Activated CD4-positive, alpha-beta T cell treated with anti-CD3 and anti-CD28 coated beads for 1 hour (primary cell): ENCODE data around the gene BPTF.
"Not testable (repeated sequence)": the region's sequence is repeated elsewhere in the genome, so short reads cannot be mapped to it uniquely, and the experiment has no call there.

Experiments used
- DNase-seq: peaks from one replicate; pipeline ENCODE4 v3.0.0-alpha.2; 2020

The BPTF gene

DNA sequence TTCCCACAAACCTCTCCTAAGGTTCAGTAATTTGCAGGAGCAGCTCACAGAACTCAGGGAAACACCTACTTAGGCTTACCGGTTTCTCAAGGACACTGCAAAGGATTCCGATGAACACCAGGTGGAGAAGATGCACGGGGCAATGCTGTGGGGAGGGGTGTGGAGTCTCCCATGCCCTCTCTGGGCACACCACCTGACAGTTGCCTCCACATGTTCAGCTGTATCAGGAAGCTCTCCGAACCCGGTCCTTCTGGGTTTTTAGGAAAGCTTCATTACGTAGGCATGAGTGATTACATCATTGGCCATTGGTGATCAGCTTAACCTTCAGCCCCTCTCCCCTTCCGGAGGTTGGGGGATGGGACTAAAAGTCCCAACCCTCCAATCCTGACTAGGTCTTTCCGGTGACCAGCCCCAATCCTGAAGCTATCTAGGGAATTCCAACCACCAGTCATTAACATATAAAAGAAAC lies 149.3 kb downstream of the BPTF start:
- no peak for DNase-seq

DNA sequence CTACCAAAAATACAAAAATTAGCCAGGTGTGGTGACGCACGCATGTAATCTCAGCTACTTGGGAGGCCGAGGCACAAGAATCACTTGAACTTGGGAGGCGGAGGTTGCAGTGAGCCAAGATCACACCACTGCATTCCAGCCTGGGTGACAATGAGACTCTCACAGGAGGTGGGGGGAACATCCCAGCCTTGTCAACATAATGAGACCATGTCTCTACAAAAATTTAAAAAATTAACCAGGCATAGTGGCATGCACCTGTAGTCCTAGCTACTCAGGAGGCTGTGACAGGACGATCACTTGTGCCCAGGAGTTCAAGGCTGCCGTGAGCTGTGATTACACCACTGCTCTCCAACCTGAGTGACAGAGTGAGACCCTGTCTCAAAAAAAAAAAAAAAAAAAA lies 151.0 kb downstream of the BPTF start:
- DNase-seq, result not testable (repeated sequence)

DNA sequence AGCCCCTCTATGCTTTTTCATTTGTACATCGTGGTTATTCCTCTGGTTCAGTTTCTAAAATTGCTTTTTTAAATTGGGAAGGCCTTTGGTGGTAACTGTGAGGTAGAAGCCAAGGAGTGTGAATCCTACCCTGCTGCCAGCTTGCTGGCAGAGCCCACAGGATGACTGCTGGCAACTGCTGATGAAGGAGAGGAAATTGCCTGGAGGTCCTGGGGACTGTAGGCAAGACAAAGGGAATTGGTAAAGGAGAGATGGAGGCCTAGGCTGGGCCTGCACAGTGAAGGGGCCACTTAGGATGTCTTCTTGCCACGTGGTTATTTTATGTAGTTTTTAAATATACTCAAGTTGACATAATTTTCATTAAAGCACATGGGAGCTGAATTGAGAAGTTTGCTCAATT lies 155.2 kb downstream of the BPTF start:
- DNase-seq, result no peak

DNA sequence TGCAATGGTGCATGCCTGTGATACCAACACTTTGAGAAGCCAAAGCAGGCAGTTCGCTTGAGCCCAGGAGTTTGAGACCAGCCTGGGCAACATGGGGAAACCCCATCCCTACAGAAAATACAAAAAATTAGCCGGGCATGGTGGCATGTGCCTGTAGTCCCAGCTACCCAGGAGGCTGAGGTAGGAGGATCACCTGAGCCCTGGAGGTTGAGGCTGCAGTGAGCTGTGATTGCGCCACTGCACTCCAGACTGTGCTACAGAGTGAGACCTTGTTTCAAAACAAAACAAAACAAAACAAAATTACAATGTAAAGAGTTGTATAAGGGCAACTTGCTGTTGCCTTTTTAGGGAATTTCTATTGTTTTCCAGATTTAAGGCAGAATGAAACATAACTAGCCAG lies 155.6 kb downstream of the BPTF start:
- not testable (repeated sequence) for DNase-seq

DNA sequence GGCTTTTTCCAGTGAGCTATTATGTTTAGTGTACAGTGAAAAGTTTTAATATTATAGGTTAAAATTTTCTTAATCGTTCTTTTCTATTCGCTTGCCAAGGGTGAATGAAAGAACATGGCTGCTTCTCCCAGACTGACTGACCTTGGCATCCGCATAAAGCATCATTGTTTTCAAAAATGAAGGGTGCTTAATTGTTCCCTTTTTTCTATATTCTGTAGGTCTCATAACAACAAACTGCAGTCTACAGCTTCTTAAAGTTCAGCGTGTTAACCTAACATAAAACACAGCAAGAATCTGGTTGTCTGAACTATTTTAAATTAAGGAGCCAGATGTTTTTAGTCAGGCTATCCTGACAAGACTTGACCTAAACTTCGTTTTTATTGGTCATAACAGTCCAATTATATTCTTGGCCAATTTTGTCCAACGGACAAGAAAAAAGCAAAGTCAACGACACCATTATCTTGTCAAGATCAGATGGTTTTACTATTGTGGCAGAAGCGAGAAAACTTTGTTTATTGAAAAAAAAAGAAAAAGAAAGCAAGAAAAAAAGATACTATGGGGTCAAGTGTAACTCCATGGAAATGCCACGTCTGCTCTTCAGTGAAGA lies 156.8 kb downstream of the BPTF start:
- no peak for DNase-seq

DNA sequence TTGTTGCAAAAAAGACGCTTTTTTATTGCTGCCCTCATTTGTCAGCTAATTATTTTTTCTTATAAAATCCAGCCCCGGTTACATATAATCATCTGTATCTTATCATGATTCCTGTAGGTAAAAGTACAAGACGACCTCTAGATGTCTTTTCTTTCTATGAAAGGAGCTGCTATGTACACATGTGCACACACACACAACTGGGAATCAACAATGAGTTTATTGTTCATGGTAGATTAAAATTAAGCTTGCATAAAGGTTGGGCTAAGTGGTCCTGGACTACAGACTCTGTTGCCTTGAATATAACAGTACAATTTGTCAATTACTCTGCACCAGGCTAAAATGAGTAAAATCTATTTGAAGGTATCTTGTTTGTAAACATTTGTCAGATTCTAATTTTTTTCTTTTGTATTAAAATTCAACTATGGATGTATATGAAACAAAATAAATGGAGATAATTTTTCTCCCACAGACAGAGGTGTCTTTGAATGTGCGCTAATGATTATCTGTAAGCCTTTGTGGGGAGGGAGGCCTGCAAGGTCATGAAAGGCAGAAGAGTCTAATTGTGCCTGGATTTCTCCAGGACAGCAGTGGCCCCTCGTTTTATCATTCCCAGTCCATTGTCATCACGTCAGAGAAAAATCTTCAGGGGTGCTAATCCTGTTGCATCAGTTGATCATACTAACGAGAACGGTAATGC lies 157.5 kb downstream of the BPTF start:
- no peak for DNase-seq

DNA sequence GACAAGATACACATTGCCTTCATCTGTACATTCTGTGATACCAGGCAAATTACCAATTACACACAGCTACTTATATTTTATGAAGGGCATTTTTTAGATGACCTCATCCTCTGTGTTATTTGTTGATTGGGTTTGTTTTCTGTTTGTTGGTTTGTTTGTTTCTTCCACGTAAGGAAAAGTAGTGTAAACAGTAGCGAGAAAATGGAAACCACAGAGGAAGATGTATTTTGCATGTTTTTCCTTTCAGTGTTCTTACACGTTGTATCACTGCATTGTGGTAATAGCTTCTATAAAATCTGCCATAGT lies 158.0 kb downstream of the BPTF start:
- DNase-seq, result no peak

DNA sequence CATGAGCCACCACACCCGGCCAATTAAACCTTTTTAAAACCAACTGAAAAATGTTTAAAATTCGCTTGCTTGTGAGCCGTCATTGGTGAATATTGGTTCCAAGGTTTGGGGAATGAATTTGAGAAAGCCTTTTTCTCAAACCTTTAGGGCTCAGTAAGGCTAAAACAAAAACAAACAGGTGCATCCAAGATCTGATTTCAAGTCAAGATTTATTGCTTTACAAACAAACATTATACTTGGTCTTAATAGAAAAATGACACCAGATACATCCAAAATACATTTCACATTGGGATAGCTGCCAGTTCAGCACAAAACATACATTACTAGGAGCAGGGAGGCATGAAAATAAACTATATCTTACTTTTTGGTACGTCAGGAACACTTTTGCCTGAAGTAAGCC lies 165.6 kb downstream of the BPTF start:
- no peak for DNase-seq

DNA sequence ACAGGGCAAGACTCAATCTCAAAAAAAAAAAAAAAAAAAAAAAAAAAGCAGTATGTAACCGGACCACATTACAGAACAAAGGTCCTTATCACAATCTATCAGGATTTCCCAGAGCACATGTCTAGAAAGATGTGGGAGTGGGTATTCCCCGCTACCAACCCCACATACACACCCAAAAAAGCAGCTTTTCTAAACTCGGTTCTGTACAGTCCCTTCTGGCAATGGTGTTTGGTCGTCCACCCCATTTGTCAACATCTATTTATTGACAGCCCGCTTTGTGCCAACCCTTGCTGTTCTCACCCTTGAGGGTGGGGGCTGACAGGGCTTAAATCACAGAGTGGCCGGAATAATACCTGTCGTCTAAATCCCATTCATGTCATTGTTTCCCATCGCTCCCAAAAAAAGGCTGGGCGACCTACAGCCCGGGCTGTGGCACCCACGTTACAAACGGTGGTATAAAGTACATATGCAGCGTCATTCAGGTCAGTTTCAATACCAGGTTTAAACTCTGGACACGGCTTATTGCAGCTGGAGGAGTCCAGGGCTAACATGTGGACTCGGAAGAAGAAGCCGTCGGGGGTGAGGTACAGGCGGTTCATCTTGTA lies 167.3 kb downstream of the BPTF start:
- DNase-seq, result no peak

DNA sequence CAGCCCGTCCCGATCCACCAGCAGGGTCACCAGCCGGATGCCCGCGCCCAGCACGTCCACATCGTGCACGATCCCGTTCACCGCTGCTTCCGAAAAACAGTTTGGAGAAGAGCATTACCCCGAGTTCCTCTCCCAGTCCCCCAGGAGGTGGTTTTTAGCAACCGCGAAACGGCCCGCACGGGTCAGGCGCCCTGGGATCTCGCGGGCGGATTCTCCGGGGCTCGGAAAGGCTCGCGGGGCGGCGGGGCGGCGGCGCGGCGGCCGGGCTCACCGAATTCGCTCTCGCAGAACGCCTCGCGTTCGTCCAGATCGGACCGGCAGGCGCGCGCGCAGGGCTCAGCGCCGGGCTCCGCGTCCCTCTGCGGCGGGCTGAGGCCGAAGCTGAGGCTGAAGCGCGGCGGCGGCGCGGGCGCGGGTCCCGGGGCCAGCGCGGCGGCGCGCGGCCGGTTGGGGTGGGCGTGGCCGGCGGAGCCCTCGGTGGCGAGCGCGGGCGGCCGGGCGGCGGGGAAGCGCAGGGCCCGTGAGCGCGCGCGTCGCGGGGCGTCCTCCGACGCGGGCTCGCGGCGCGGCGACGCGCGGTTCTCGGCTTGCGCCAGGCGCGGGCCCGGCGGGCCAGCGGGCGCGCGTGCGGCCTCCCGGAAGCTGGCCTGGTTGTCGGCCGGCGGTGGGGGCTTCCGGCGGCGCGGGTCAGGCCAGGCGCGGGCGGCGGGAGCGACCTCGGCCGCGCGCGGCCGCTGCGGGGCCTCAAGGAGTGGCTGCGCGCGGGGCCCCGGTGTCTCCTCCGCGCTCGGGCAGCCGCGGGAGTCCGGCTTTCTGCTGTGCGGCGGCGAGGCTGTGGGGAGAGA lies 168.1 kb downstream of the BPTF start:
- peak; percentile 46 for DNase-seq

DNA sequence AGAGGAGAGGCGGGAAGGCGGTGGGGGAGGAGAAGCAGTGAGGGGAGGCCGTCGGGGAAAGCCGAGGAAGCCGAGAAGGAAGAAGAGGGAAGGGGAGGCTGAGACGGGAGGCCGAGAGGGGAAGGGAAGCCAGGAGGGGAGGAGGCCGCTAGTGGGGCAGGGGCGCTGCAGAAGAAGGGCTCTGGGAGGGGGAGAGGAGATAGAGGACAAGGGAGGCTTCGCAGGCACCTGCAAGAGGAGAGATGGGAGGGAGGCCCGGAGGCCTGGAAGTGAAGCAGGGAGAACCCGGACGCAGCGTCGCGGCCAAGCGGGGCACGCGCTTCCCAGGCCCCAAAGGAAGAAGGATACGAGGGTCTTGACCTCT lies 168.7 kb downstream of the BPTF start:
- DNase-seq, result no peak

DNA sequence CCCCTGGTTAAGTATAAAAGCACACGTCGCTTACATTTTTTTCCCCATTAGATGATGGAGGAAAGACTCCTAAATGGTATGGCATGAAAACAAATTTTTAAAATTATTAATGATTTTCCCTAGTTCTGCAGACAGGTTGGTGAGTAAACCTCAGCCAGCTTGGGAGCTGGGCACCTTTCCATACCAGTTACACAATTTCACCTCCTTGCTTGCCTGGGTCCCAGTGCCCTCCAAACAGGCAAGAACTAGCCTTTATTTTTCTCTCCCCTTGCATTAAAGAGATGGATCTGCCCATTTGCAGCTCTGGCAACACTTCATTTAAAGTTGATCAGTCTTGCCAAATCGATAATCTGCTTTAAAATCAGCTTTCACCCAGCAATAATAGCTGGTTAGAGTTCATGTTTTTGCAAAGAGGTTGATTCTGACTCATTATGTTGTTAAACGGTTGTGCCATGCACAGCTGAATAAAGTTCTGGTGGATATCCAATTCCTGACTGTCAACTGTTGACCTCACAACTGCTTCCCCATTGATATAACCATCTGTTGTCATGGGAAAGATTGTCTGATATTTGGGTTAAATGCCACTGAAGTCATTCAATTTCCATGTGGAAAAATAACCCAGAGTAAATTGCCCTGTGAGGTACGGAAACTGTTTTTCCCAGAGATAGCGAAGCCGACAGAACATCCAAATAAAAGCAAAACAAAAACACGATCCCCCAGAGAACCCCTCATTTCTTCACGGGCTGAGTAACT lies 169.7 kb downstream of the BPTF start:
- DNase-seq, result no peak

DNA sequence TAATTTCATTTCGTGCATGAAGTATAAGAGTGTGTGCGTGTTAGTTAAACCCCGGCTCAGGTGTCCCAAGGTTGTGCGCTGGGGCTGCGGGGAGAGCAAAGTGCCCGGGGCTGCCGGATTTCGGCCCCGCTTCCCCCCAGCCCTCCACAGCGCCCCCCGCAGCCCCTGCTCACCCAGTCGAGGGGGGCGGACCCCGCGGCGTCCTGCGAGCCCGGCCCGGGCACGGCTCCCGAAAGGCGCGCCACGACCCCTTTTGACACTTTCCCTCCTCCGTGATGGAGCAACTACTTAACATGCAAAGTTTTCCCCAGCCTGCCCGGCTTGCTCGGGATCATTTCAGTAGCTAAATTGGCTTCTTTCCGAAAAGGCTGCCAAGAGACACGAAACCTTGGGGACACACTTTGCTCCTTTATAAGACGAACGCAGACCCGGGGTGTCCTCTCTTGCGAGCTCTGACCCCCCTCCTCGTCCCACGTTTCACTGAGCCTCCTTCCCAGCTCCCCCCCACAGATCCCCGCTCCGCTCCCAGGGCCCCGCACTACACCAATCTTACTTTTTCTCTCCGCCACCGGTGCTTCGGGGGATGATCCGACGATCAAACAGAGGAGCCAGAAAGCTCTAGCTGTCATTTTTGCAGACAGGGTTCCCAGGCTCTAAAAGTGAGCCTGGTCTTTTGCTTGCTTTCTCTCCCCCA lies 170.4 kb downstream of the BPTF start:
- DNase-seq, result no peak

DNA sequence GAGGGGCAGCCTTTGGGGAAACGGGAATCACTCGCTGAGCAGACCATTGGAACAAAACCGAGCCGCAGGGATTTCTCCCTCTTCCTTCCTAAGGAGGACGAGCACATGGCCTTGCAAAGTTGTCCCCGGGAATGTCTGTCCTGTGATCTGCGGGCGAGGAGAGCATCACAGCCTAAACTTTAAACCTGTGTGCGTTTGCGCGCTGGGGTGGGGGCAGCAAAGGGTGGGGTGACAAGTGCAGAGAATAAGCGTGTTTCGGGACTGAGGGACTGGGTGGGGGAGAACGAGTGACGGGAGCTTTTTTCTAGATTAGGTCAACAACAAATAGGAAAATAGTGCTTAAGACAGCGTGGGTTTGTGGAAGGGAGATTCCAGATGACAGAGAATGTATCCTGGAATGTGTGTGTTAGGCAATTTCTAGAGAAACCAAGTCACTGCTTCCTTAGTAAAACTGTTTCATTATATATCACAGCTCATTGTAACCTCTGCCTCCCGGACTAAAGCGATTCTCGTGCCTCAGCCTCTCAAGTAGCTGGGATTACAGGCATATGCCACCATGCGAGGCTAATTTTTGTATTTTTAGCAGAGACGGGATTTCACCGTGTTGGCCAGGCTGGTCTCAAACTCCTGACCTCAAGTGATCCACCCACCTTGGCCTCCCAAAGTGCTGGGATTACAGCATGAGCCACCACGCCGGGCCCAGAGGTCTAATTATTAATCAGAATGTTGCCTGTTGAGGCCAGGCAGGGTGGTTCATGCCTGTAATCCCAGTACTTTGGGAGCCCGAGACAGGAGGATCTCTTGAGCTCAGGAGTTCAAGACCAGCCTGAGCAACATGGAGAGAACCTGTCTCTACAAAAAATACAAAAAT lies 171.2 kb downstream of the BPTF start, which contains the start of gene C17orf58:
Gene C17orf58, minus strand, starts transcription at position 169 of the 871 bp plus-strand sequence. CDS start 271 bp downstream, outside the sequence.
- DNase-seq, result not testable (repeated sequence)

DNA sequence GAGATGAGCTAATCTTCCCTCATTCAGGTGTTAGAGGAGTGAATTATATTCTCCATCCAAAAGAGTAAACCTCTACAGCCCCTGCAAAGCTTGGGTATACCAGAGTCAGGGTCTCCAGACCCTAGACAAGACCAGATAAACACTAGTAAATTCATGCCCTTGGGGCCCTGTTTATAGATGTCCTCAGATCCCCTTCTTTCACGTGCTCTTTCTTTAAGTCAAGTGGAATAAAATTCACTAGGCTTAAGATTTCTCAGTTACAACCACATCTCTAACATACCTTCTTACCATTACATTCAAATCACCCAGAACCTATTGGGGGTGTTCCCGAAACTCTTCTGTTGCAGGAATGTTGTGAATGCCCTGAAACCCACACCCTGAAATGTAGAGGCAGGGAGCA lies 173.2 kb downstream of the BPTF start:
- no peak for DNase-seq

DNA sequence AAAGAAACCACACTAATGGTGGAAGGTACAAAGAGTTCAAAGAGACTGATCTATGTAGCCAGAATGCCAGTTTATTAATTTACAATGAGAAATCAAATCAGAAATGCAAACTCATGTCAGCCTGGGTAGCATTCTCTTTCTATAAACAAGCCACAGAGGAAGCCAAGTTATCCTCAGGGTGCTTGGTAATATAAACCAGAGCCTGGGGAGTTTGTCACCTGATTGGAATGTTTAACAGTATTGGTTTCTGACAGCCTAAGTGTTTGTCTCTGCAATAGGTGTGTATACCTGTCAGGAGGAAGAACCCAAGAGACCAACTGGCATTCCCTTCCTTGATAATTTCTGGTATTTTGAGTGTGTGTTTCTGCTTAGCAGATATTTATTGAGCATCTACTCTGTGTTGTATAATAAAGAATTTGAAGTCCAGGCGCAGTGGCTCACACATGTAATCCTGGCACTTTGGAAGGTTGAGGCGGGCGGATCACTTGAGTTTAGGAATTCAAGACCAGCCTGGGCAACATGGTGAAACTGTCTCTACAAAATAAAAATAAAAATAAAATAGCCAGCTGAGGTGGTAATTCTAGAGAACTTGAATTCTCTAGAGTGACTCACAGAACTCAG lies 174.1 kb downstream of the BPTF start:
- no peak for DNase-seq

DNA sequence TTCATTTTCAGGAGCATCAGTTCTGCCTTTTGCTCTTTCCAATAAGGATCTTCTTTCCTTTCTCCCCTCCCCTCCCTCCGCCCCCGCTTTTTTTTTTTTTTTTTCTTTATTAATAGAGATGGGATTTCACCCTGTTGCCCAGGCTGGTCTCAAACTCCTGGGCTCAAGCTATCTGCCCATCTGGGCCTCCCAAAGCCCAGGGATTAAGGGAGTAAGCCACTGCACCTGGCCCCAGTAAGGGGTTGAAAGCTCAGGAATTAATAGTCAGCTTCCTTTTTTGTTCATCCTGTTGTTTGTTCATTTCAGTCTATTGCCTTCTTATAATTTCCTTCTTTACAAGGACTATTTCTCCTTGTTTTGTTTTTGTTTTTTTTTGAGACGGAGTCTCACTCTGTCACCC lies 178.9 kb downstream of the BPTF start:
- DNase-seq, result no peak

DNA sequence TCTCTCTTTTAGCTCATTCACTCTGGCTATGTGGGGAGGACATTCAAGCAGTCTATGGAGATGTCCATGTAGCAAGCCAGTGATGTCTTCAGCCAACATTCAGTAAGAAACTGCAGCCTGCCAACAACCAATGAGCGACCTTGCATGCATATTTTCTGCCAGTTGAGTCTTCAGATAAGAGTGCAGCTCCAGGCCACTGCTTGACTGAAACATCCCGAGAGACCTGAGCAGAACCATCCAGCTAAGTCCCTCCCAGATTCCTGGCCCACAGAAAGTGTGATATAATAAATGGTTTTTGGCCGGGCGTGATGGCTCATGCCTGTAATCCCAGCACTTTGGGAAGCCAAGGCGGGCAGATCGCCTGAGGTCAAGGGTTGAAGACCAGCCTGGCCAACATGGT lies 181.5 kb downstream of the BPTF start:
- DNase-seq, result no peak

DNA sequence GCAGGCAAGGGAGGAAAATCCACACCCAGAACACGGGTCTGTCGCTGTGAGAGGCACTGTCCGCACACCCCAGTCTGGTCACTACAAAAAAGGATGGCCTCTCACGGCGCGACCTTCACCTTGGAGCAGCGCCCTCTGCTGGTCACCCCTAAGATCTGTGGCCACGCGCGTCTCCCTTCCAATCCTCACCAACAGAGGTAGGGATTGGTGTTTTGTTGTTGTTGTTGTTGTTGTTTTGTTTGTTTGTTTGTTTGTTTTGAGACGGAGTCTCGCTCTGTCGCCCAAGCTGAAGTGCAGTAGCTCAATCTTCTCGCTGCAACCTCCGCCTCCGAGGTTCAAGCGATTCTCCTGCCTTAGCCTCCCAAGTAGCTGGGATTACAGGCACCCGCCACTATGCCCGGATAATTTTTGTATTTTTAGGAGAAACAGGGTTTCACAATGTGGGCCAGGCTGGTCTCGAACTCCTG lies 185.9 kb downstream of the BPTF start:
- peak; percentile 27 for DNase-seq

DNA sequence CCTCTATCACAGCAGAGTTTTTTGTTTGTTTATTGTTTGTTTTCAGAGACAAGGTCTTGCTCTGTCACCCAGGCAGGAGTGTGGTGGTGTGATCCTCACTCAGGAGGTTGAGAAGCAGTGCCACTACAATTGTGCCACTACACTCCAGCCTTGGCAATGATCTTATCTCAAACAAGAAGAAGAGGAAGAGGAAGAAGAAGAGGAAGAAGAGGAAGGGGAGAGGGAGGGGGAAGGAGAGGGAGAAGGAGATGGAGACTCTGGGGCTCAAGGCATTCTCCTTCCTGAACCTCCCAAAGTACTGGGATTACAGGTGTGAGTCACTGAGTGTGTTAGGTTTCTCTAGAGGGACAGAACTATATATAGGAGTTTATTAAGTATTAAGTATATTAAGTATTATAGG lies 188.1 kb downstream of the BPTF start:
- no peak for DNase-seq
